Loucy (cell line): Measurements from ENCODE around the gene LCN15.

Source experiments
- EZH2phosphoT487 ChIP-seq: fragments of 200-600 bp; IDR thresholded peaks from 2 replicates; pipeline ENCODE4 v1.6.1; 2018; ENCODE audit warnings: antibody characterized with exemption, mild to moderate bottlenecking, moderate library complexity, borderline replicate concordance
- TF ChIP-seq, protein P1 (sequence below): fragments of 200-600 bp; sonication (generic); conservative IDR thresholded peaks from 2 replicates; pipeline ENCODE4 v1.5.1; 2014; ENCODE audit warnings: mild to moderate bottlenecking, antibody characterized with exemption, low read length

DNA sequence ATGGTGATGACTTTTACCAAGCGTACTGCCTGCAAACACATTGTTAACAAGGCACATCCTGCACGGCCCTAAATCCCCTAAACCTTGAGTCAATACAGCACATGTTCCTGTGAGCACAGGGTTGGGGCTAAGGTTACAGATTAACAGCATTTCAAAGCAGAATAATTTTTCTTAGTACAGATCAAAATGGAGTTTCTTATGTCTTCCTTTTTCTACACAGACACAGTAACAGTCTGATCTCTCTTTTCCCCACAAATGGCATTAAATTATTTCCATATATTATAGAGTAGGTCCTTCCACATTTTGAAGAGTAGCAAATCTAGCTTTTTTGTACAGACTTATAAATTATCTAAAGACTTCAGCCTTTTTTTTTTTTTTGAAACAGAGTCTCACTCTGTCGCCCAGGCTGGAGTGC is 25.2 kb upstream of the LCN15 start:
- TF ChIP-seq, protein P1, sequence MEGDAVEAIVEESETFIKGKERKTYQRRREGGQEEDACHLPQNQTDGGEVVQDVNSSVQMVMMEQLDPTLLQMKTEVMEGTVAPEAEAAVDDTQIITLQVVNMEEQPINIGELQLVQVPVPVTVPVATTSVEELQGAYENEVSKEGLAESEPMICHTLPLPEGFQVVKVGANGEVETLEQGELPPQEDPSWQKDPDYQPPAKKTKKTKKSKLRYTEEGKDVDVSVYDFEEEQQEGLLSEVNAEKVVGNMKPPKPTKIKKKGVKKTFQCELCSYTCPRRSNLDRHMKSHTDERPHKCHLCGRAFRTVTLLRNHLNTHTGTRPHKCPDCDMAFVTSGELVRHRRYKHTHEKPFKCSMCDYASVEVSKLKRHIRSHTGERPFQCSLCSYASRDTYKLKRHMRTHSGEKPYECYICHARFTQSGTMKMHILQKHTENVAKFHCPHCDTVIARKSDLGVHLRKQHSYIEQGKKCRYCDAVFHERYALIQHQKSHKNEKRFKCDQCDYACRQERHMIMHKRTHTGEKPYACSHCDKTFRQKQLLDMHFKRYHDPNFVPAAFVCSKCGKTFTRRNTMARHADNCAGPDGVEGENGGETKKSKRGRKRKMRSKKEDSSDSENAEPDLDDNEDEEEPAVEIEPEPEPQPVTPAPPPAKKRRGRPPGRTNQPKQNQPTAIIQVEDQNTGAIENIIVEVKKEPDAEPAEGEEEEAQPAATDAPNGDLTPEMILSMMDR: no peak
- TF ChIP-seq EZH2phosphoT487: no peak
